ENCODE measurements around the gene BHLHE40. TPM values are rescaled to one million over a fixed set of nuclear protein-coding genes. Genes with fewer than 3 reads are reported as not detected.

The BHLHE40 gene
- total RNA-seq, 2 experiments from 2014 or later, result 167 to 182 TPM

DNA sequence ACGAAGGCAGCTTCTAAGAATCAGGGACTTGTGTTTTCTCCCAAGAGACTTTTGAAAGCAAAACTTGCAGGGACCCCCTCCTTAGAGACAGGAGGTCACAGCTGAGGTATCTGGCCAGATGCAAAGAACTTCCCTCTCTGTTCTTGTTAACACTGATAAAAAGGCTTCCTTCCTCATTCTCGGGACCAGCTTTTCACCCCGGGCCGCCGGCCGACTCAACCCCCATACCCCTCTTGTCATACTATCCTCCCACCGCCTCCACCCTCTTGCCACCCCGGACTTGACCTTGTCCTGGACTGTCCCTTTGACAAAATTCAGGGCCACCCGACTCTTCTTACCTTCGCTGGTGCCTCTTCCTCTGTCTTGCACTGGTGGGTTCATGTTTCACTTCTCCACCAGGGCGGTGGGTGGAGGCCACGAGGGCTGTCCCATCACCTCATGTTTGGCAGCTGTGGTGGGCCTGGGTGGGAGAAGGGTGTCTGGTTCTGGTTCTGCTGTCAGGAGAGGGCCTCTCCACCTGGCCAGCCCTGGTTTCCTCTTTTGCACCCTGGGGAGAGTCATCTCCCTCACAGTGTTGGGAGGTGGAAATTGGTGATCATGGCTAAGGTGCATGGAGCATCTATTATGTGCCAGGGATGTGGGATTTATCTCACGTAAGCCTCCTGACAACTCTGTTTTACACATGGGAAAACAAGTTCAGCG is 32.5 kb downstream of the BHLHE40 start:
- Histone ChIP-seq H3K27me3 (ENCODE audit: control insufficient read depth in 1 of 2, insufficient read depth in 2 of 2, low read length in 2 of 2) (no peaks in the 10 kb centered on the region), H3K4me3 (ENCODE audit: low read length) (no peak overlapping the region), H3K27ac (ENCODE audit: low read depth in 1 of 2, low read length in 2 of 2) (no peak overlapping the region), H3K4me1 (ENCODE audit: insufficient read depth, low read length) (peaks cover 50% of the 10 kb centered on the region), H3K36me3 (ENCODE audit: insufficient read depth, low read length) (no peaks in the 10 kb centered on the region), H3K9me3 (ENCODE audit: control insufficient read depth in 1 of 2, insufficient read depth in 1 of 2, low read length in 2 of 2) (no peaks in the 10 kb centered on the region)
- no peaks in the 10 kb centered on the region for H3K27me3 Mint-ChIP-seq
- ATAC-seq (ENCODE audit: poor library complexity), result no peak
- POLR2A ChIA-PET, result interaction anchor here (1.2 kb wide), 1 partner anchor 15 kb away, joined by 3 read pairs; no protein-coding TSS in a partner anchor
- DNase-seq, result peak in 2 of 14 experiments; percentile 50 to 51
- no peaks in the 10 kb centered on the region for H3K36me3 Mint-ChIP-seq (ENCODE audit: low read depth)
- intact Hi-C loops (cut with DNase I, micrococcal nuclease), result no loop called here
- H3K4me1 Mint-ChIP-seq (ENCODE audit: low read depth), result peaks cover 32% of the 10 kb centered on the region
- no peak overlapping the region for H3K27ac Mint-ChIP-seq
- H3K4me3 Mint-ChIP-seq, result no peak overlapping the region
- TF ChIP-seq, protein P1, sequence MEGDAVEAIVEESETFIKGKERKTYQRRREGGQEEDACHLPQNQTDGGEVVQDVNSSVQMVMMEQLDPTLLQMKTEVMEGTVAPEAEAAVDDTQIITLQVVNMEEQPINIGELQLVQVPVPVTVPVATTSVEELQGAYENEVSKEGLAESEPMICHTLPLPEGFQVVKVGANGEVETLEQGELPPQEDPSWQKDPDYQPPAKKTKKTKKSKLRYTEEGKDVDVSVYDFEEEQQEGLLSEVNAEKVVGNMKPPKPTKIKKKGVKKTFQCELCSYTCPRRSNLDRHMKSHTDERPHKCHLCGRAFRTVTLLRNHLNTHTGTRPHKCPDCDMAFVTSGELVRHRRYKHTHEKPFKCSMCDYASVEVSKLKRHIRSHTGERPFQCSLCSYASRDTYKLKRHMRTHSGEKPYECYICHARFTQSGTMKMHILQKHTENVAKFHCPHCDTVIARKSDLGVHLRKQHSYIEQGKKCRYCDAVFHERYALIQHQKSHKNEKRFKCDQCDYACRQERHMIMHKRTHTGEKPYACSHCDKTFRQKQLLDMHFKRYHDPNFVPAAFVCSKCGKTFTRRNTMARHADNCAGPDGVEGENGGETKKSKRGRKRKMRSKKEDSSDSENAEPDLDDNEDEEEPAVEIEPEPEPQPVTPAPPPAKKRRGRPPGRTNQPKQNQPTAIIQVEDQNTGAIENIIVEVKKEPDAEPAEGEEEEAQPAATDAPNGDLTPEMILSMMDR (IDR thresholded peaks at IDR 0.05), result no peak
- CTCF ChIA-PET, result interaction anchor here (0.6 to 1.1 kb wide), 3 partner anchors 28 to 137 kb away, joined by 3 to 6 read pairs (median 3); partner anchors contain the start of gene BHLHE40
- H3K9me3 Mint-ChIP-seq, result no peaks in the 10 kb centered on the region

DNA sequence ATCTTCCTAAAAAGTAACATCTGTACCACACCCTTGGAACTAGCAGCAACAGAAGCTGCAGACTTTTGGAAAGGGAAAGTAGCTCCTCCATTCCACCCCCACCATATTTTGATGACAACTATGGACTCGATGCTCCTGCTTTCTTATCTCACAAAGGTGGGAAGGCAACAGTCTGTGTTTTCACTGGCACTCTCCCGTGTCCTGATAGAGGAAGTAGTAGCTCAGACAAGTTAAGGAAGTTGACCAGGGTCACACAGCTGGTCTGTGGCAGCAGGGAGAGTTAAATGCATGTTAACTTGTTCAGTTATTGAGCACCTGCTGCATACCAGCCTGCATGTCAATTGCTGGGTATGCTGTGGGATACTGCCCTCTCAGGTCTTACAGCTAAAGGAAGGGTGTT is 33.1 kb downstream of the BHLHE40 start:
- TF ChIP-seq, protein P1 (IDR thresholded peaks at IDR 0.05), result no peak
- H3K9me3 Mint-ChIP-seq, result no peaks in the 10 kb centered on the region
- Histone ChIP-seq H3K27ac (ENCODE audit: low read depth in 1 of 2, low read length in 2 of 2) (no peak overlapping the region), H3K36me3 (ENCODE audit: insufficient read depth, low read length) (no peaks in the 10 kb centered on the region), H3K4me3 (ENCODE audit: low read length) (no peak overlapping the region), H3K4me1 (ENCODE audit: insufficient read depth, low read length) (peaks cover 50% of the 10 kb centered on the region), H3K27me3 (ENCODE audit: control insufficient read depth in 1 of 2, insufficient read depth in 2 of 2, low read length in 2 of 2) (no peaks in the 10 kb centered on the region), H3K9me3 (ENCODE audit: control insufficient read depth in 1 of 2, insufficient read depth in 1 of 2, low read length in 2 of 2) (no peaks in the 10 kb centered on the region)
- H3K4me3 Mint-ChIP-seq, result no peak overlapping the region
- CTCF ChIA-PET, result interaction anchor here (0.6 to 0.9 kb wide), 2 partner anchors 28 to 137 kb away, joined by 3 to 6 read pairs; no protein-coding TSS in a partner anchor
- no peak for DNase-seq
- intact Hi-C loops (cut with DNase I, micrococcal nuclease), result no loop called here
- no peaks in the 10 kb centered on the region for H3K27me3 Mint-ChIP-seq
- H3K36me3 Mint-ChIP-seq (ENCODE audit: low read depth), result no peaks in the 10 kb centered on the region
- POLR2A ChIA-PET, result no interaction called here
- no peak for ATAC-seq (ENCODE audit: poor library complexity)
- peaks cover 30% of the 10 kb centered on the region for H3K4me1 Mint-ChIP-seq (ENCODE audit: low read depth)
- H3K27ac Mint-ChIP-seq, result no peak overlapping the region

- no peak overlapping the region for H3K27ac Mint-ChIP-seq
- DNase-seq (peak in 2 of 14 experiments; percentile 57 to 60), ATAC-seq (ENCODE audit: poor library complexity) (no peak)
- peaks cover 55% of the 10 kb centered on the region for H3K4me1 ChIP-seq (ENCODE audit: insufficient read depth, low read length)
- H3K27ac ChIP-seq (ENCODE audit: low read depth in 1 of 2, low read length in 2 of 2), result no peak overlapping the region
- H3K4me1 Mint-ChIP-seq (ENCODE audit: low read depth), result peaks cover 34% of the 10 kb centered on the region
- TF ChIP-seq, protein P1 (IDR thresholded peaks at IDR 0.05), result no peak
- H3K4me3 Mint-ChIP-seq, result no peak overlapping the region
- ChIA-PET CTCF (interaction anchor here (0.9 kb wide), 1 partner anchor 29 kb away, joined by 6 read pairs; no protein-coding TSS in a partner anchor), POLR2A (no interaction called here)
- no peaks in the 10 kb centered on the region for H3K27me3 Mint-ChIP-seq
- H3K36me3 ChIP-seq (ENCODE audit: insufficient read depth, low read length), result no peaks in the 10 kb centered on the region
- H3K9me3 ChIP-seq (ENCODE audit: control insufficient read depth in 1 of 2, insufficient read depth in 1 of 2, low read length in 2 of 2), result no peaks in the 10 kb centered on the region
- H3K36me3 Mint-ChIP-seq (ENCODE audit: low read depth), result no peaks in the 10 kb centered on the region
- no peak overlapping the region for H3K4me3 ChIP-seq (ENCODE audit: low read length)
- H3K9me3 Mint-ChIP-seq, result no peaks in the 10 kb centered on the region
- no peaks in the 10 kb centered on the region for H3K27me3 ChIP-seq (ENCODE audit: control insufficient read depth in 1 of 2, insufficient read depth in 2 of 2, low read length in 2 of 2)
- intact Hi-C loops (cut with DNase I, micrococcal nuclease), result no loop called here
Observed at GRCh38 chr3:5013021-5013906, 34.0 kb downstream of the BHLHE40 start.

Data from CD4-positive, alpha-beta T cell (primary cell).